EH (cell line): ENCODE data around the gene BEGAIN.
"Not testable (repeated sequence)": the region's sequence is repeated elsewhere in the genome, so short reads cannot be mapped to it uniquely, and the experiment has no call there.

Experiments used
- DNase-seq: peaks from one replicate; pipeline ENCODE4 v3.0.0-alpha.2; 2015; ENCODE audit warnings: low read depth

Gene BEGAIN

DNA sequence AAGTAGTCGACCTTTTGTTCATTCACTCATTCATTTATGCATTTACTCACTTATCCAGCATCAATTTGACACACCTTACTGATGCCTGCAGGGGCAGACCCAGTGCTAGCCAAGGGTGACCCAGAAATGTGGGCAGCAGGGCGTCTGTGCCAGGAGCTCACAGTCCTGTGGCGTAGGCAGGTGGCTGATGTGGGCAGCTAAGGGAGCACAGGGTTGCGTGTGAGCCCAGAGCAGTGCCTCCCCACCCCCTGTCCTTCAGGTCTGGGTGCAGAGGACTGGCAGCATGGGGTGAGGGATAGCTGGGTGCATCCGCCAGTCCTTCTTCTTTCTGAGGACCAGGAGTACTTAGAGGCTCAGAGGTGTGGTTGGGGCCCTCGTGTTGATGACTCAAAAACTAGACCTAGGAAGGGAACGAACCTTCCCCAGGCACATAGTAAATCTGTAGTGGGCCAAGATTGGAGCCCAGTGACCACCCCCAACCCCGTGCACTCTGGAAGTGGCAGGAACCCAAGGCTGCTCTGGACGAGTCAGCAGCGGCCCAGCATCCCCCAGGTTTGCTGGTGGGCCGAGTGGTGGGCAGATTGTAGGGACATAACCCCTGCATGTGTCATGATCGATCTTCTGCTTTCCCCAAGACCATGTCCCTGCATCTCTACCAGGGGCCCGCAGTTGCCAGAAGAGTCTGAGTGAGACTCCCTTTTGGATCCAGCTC, 63.9 kb downstream of the BEGAIN start:
- DNase-seq = no peak

DNA sequence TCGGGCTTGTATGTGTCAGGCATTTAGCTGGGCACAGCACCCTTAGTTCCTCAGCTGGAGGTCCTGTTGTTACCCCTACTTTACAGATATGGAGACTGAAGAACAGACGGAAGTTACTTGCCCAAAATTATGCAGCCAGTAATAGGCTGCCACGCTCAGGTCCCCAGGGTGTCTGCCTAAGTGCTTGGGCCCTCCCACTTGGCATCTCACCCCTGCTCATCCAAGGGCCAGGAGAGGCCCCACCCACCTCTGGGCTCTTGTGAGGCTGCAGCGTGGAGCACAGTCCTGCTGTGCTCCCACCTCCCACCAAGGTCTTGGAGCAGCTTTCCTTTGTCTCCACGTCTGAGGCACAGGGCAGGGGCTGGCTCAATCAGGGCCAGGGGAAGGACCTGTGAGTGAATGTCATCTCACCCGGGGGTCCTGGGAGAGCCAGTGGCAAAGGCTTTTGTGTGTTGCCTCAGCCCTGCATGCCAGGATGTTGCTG, 64.6 kb downstream of the BEGAIN start:
- no peak for DNase-seq

DNA sequence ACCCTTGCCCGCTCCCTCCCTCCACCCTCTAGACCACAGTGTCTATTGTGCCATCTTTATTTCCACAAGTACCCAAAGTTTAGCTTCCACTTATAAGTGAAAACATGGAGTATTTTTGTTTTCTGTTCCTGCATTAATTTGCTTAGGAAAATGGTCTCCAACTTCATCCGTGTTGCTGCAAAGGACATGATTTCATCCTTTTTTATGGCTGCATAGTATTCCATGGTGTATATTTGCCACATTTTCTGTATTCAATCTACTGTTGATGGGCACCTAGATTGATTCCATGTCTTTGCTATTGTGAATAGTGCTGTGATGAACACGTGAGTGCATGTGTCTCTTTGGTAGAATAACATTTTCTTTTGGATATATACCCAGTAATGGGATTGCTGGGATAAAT, 81.2 kb downstream of the BEGAIN start:
- DNase-seq = not testable (repeated sequence)

DNA sequence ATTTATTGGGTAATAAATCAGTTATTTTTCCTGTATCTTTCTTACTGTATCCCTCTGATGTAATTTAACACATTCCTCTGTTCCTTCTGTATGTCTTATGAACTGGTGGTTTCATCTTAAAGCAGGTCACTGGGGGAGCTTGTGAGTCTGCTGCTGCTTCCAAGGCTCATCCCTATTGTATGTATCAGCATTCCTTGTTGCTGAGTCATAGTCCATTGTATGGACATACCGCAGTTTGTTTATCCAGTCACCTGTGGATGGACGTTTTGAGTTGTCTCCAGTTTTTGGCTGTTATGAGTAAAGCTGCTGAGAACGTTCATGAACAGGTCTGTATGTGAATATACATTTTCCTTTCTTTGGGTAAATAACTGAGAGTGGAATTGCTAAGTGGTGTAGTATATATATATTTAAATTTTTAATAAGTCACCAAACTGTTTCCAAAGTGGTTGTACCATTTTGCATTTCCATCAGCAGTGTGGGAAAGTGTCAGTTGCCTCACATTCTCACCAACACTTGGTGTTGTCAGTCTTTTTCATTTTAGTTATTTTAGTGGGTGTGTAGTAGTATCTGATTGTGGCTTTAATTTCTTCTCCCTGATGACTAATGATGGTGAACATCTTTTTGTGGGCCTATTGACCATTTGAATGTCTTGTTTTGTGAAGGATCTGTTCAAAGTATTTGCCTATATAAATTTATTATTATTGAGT, 82.7 kb downstream of the BEGAIN start:
- peak; percentile 34 for DNase-seq

DNA sequence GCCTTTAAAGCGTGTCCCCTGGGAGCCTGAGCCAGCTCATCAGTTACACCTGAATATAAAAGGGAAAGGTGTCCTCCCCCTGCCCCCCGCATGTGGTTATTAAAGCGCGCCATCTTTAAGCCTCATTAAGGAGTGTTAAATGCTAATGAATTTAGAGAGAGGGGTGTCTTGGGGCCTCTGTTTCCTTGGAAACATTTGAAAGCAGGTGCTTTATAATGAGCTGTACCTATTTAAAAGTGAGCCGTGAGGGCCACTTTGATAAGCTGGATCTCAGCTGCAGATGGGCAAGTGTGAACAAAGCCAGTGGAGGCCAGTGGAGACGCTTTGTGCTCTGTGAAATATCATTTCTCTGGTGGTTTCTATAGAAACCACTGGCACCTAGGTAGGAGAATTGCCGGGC, 84.0 kb downstream of the BEGAIN start:
- DNase-seq = no peak

DNA sequence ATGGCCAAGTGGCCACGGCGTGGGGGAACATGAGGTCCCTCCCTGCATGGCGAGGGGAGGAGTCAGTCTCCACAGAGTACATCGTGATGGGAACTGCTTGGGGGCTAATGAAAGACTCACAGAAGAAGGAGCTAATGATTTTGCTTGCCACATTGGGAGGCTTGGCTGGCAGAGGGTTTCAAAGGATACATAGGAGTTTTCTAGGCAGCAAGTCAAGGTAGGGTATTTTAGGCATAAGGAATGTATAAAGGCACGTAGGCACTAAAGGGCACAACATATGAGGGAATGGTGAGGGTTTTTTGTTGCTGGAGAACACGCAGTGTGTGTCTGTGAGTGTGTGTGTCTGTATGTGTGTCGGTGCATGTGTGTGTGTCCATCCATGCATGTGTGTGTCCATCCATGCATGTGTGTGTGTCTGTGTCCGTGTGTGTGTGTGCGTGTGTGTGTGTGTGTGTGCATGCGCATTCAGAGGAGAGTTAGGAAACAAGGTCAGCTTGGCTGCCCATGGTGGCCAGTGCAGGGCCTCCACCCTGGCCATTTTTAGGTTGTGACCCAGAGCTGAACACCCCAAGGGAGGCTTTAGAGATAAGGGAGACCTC, 84.5 kb downstream of the BEGAIN start:
- DNase-seq = no peak

DNA sequence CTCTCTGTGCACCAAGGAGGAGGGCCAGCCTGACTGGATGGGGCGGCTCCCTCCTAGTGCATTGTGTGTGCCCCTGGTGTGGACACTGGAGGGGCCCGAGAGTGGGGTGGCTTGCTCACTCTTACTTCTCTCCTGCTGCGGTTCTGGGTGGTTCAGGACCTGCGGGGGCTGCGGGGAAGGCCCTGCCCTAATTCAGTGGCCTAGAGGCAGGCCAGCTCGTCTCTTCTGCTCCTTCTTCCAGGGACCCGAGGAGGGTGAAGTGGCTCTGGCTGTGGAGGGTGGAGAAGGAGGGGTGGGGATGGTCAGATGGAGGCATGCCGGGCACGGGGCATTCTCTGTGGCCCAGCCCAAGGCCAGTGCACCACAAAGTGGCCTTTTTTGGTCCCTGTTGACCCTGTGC, 87.1 kb downstream of the BEGAIN start:
- no peak for DNase-seq

DNA sequence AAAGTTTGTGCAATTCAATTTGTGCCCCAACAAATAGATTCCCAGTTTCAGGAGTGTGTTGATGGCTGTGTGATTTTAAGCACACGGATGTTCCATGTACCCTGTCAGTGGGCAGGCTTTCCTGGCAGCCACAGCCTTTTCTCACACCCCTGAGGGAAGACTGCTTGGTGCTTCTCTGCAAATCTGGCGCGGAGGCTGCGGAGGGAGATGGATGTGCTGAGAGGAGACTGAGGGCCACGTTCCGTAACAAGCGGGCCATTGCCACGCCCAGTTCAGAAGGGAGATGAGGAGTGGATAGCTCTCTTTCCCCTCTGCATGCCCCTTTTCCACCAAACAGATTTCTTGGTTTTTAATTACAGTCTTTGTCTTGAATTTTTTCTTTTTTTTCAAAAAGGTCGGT, 89.1 kb downstream of the BEGAIN start:
- no peak for DNase-seq

DNA sequence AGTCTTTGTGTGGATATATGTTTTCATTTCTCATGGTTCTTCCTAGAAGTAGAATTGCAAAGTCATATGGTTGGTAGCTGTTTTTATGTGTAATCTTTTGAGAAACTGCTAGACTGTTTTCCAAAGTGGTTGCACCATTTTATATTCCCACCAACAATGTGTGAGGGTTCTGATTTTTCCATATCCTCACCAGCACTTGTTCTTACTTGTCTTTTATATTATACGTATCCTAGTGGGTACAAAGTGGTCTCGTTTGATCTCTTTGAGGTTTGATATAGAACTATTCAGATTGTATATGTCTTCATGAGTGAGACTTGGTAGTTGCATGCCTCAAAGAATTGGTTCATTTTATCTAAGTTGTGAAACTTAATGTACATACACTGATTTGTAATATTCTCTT, 91.3 kb downstream of the BEGAIN start:
- DNase-seq = no peak

DNA sequence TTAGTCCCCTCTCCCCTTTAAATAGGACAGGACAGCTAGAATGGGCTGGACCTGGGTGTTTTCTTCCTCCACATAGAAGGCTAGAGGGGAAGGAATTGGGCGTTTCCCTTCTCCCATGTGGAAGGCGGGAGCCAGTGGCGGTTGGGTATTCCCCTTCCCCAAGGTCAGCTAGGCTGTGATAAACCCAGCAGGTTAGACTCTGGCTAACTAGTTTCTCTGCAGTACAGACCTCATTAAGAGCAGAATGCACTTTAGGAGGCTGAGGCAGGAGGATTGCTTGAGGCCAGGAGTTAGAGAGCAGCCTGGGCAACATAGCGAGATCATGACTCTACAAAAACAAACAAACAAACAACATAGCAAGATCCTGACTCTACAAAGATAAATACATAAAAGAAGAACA, 92.6 kb downstream of the BEGAIN start:
- no peak for DNase-seq

DNA sequence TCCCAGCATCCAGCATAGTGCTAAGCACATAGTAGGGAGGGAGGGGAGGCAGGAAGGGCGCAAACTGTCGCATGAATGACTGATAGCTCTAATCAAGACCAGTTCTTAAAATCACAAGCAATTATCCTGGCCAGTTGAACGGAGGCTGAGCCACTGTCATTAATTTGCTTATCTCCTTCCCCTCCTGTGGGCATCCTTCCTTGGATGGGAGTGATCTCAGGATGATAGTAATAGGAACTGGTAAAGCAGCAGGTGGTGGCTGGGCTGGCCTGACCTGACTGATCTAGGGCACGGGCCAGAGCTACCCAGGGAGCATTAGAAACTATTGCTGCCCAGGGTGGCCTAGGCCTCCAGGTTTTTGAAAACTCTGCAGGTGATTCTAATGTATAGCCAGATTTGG, 97.0 kb downstream of the BEGAIN start:
- DNase-seq = no peak

DNA sequence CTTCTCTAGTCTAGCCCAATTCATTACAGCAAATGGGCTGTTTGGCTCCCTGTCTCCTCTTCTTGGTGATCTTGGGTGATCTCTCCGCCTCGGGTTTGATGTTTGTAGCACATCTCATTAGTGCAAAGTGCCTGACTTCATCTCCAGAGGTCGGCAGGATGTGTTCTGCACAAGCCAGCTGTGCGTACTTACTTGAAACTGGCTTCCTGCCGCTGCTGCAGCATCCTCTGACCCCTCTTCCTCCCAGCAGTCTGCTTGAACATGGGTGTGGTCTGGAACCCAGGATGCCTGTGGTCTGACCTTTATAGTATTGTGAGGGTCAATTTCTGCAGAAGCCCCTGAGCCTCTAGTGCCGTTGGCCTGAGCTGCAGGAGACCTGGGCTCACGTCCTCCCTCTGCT, 99.2 kb downstream of the BEGAIN start:
- DNase-seq = no peak

DNA sequence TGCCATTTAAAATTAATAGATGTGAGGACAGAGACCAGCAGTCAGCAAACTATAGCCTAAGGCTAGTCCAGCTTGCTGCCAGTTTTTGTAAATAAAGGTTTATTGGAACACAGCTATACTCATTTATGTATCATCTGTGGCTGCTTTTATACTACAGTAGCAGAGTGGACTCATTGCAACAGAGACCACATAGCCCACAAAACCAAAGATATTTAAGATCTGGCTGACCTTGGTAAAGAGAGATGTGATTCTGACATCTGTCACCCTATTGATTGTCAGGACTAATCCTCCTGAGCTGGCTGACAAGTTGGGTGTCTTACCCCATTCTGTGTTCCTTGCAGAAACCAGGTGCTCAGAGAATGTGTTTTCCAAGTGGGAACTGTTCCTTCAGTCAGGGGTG, 99.9 kb downstream of the BEGAIN start:
- DNase-seq = peak; percentile 9
